Measurements from ENCODE around the gene SPTBN4.
"Not testable (repeated sequence)": the region's sequence is repeated elsewhere in the genome, so short reads cannot be mapped to it uniquely, and the experiment has no call there.

The SPTBN4 gene

DNA sequence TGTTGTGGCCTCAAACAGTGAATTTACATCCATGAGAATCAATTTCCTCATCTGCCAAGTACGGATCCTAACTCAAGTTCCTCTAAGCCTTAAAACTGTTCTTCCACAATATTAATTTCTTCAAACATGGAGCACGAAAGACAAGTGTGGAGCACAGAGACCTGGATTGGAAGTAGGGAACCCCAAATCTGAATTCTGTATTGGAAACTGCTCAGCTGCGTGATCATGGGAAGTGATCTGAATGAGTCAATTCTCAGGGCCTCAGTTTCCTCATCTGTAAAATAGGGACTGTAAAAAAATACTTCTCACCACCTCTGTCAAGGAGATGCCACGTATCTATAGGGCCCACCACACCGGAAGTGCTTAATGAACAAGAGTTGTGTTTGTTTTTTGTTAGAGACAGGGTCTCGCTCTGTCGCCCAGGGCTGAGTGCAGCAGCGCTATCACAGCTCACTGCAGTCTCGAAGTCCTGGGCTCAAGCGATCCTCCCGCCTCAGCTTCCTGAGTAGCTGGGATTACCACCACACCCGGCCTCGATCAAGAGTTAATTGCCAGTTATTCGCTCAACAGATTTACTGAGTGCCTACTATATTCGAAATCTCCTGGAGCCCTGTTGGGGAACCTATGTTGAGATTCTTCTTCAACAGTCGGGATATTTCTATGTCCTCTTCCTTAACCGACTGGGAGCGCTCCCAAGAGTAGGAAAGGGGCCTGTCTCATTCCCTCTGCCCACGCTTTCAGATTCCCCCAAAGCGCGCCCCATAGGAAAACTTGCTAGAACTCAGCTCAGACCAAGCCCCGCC, 24.3 kb upstream of the SPTBN4 start:
- DNase-seq, result no peak

- DNase-seq, result peak; percentile 100
Measured at GRCh38 chr19:40443131-40443999, 23.4 kb upstream of the SPTBN4 start.

DNA sequence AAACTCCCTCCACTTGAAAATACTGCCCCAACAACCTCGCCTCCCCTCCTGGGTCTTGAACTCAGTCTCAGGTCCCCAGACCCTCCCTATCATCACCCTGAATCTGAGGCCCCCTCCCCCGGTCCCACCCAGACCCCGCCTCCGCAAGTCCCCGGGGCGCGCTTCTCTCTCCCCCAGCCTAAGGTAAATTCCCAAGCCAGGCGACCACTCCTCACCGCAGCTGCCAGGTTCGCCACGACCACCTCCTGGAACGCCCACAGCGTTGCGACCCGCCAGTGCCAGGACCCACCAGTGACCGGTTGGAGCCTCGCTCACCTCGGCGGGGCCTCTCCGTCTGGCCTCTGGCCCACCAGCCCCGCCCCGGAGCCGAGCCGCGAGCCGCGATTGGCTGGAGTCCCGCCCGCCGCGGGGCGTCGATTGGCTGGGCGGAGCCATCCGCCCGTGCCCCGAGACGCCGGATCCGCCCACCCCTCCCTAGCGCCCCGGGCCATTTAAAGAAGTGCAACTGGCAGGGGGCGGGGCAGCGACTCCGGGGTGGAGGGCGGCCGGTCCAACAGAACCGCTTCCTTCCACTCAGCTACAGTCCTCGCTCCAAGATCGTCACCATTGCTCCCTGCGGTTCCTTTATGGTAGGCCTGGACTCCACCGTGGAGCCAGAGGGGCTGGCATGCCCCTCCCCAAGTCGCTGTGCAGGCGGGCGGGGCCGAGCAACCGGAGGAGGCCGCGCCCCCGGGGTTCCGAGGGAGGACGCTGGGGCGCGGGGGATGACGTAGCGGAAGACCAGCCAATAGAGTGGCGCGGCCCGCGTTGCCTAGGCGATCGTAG, 22.6 kb upstream of the SPTBN4 start, which contains the start of gene SERTAD3:
Gene SERTAD3, minus strand, starts transcription at position 336 of the 825 bp plus-strand sequence. CDS start 2,255 bp downstream, outside the sequence.
- peak; percentile 95 for DNase-seq

GRCh38 chr19:40444825-40445312, 21.9 kb upstream of the SPTBN4 start:
- no peak for DNase-seq

DNA sequence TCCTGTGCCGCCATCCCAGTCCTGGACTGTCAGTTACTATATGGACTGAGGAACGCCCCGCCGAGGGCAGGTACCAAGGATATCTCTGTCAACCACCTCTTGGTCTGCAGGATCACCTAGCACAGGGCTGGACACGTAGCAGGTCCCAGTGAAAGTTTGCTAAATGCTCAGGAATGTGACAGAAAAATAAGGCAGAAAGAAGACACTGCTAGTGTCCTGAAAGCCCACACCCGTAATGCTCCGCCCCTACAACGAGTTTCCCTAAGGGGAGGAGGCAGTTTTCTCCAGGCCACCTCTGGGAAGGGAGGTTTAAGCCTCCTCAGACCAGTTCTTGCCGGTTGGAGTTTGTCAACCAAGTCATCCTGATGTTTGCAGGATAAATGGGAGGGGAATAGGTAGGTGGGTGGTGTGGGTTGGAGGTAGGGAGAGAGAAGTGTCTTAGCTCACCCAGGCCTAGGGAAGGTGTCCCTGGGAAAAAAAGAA, 21.0 kb upstream of the SPTBN4 start:
- DNase-seq, result no peak

DNA sequence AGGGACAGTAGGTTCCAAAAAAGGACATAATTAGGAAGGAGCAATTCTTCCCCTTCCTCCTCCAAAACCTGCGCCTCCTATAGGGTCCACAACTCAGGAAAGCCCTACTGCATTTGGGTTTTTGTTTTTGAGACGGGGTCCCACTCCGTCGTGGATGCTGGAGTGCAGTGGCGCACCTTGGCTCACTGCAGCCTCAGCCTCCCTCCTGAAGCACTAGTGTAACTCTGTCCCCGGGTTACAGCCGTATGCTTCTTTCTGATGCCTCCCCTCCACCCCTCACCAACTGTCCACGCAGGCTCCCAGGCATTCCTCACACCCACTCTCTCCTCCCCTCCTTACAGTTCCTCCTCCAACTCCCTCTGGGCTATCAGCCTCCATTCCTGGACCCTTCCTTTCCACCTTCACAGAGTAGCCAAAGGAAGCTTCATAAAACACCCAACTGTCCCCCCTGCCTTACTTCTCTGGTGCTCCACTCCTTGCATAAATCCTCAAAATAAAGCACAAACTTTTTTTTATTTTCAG, 20.5 kb upstream of the SPTBN4 start:
- DNase-seq, result no peak

GRCh38 chr19:40449506-40449905, 17.3 kb upstream of the SPTBN4 start:
- no peak for DNase-seq

DNA sequence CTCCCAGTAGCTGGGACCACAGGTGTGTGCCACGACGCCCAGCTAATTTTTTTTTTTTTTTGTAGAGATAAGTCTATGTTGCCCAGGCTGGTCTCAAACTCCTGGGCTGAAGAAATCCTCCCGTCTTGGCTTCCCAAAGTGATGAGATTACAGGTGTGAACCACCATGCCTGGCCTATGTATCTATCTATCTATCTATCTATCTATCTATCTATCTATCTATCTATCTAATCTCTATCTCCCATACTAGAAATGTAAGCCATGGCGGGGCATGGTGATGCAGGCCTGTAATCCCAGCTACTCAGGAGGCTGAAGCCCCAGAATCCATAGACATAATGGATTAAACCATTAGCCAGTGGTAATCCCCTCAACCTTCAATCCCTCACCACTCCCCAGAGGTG, 16.1 kb upstream of the SPTBN4 start:
- no peak for DNase-seq

- DNase-seq, result no peak
Measured at GRCh38 chr19:40452016-40452415, 14.8 kb upstream of the SPTBN4 start.

DNA sequence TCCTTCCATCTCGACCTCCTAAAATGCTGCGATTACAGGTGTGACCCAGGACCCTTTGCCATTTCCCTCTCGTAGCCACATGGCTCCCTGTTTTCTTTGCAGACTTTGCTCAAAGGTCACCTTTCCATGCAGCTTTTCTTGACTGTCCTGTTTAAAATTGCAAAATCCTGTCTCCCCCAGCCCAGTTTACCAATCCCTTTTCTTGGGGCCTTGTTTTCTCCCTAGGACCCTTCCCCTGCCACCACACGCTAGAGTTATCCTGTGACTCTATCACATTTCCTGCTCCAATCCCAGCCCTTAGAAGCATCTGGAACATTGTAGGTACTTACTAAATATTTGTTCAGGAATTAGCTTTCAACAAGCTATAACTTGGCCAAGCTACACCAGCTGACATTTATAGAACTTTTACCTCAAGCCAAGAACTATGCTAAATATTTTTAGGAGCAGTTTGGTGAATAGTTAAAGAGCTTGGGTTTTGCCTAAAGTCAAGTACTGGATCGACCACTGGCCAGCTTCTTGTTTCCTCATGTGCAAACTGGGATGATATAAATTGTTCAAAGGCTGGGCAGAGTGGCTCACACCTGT, 13.6 kb upstream of the SPTBN4 start:
- no peak for DNase-seq

DNA sequence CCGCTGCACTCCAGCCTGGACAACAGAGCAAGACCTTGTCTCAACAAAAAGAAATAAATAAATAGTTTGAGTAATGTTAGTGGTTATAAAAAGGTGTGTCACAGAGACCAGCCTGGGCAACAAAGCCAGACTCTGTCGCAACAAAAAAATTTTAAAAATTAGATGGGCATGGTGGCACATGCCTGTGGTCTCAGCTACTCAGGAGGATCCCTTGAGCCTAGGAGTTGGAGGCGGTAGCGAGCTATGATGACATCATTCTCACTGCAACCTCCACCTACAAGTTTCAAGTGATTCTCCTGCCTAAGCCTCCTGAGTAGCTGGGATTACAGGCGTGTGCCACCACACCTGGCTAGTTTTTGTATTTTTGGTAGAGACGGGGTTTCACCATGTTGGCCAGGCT, 12.9 kb upstream of the SPTBN4 start:
- DNase-seq, result not testable (repeated sequence)

- no peak for DNase-seq
Measured at GRCh38 chr19:40457048-40457447, 9.8 kb upstream of the SPTBN4 start.

DNA sequence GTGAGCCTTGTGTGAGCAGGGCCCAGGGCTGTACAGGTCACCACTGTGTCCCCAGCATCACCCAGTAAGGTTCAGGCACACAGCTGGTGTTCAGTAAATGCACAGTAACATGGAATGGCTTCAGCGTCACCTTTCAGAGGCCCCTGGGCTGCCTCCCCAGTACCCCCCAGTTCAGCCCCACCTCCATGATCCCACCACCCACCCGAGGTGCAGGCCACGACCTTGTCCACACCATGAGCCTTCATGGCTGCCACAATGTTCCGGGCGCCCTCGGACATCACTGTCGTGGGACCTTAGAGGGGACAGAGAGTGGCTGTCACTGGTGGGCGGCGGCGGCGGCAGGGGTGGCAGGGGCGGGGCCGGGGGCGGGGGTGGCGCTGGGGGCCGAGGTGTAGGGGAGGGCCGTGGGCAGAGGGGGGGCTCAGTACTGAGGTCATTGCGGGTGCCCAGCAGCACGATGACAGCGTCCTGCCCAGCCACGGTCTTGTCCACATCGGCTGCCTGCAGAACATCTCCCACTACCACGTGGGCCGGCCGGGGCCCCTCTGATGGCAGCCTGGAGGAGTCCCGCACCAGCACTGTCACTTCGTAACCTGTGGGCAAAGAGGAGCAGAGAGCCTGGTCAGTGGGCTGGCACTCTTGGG, 8.7 kb upstream of the SPTBN4 start:
- no peak for DNase-seq

- no peak for DNase-seq
Measured at GRCh38 chr19:40458597-40458974, 8.2 kb upstream of the SPTBN4 start.

DNA sequence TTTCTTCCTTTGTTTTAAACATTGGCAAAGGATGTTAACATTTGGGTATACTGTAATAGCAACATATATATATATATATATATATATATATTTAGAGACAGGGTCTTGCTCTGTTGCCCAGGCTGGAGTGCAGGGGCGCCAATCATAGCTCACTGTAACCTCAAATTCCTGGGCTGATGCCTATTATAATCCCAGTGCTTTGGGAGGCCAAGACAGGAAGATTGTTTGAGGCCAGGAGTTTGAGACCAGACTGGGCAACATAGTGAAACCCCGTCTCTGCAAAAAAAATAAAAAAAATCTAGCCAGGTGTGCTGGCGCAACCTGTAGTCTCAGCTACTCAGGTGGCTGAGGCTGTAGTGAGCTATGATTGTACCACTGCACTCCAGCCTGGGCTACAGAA, 6.6 kb upstream of the SPTBN4 start:
- DNase-seq, result no peak

GRCh38 chr19:40461669-40462221, 5.1 kb upstream of the SPTBN4 start:
- peak; percentile 22 for DNase-seq

DNA sequence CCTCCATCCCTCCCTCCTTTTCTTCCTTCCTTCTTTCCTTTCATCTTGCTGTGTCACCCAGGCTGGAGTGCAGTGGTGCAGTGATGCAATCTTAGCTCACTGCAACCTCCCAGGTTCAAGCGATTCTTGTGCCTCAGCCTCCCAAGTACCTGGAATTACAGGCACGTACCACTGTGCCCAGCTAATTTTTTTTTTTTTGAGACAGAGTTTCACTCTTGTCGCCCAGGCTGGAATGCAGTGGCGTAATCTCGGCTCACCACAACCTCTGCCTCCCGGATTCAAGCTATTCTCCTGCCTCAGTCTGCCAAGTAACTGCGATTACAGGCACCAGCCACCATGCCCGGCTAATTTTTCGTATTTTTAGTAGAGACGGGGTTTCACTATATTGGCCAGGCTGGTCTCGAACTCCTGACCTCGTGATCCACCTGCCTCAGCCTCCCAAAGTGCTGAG, 3.2 kb upstream of the SPTBN4 start:
- DNase-seq, result not testable (repeated sequence)

DNA sequence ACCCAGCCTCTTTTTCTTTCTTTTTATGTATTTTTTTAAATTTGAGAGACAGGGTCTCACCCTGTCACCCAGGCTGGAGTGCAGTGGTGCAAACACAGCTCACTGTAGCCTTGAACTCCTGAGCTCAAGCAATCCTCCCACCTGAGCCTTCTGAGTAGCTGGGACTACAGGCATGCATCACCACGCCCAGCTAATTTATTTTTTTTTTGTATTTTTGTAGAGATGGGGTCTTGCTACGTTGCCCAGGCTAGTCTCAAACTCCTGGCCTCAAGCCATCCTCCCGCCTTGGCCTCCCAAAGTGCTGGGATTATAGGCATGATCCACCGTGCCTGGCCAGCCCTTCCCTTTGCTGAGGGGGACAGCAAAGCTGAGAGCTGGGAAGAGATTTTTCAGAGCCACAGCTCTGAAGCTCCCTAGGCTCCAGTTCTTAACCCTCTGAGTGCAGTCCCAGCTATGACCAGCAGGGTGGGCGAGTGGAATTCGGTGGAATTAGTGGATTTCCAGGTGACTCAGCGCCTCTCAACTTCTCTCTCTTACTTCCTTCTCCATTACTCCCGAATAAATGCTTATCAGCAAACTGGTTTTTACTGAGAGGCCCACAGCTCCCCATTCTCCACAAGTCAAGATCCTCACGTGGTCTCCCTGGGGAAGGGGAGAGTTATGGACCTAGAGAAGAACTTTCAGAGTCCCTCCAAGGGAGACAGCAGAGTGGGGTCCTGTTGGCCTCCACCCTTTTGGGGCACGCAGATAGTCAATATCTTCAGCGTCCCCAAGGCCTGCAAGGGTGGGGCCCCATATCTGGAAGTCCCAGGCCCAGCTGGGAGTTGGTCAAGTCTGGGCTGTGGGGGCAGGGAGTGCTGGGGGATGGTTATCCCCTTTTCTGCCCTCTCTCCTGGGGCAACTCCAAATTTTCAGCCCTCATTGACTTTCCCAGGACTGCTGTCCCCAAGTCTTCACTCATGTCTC, 2.5 kb upstream of the SPTBN4 start:
- peak; percentile 57 for DNase-seq

DNA sequence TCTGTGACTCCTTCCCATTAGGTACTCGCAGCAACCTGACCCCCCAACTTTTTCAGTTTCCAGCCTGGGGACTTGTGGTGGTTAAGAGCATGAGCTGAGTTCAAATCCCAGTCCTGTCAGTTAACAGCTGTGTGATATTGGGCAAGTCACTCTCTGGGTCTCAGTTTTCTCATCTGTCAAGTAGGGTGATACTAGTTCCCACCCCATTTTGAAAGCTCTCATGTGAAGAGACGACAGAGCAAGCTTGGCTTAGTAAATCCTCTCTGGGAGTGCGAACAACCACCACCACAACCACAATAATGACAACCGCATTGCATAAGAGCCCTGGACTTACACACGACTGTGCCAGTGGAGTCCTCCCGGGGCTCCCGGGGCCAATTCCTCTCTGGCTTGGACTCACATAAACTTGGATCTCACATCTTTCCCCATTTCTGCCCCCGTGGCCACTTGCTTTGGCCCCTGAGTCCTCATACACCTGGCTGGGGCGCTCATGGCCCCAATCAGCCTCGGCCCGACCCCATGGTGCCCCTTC, 1.7 kb upstream of the SPTBN4 start:
- DNase-seq, result peak; percentile 36

All from CD4-positive, alpha-beta T cell treated with Interferon gamma for 1 hour (primary cell).